ENCODE measurements around the gene GP9.

GRCh38 chr3:129025691-129026435, 34.7 kb upstream of the GP9 start:
- TF ChIP-seq CTCF (IDR thresholded peaks at IDR 0.05; ENCODE audit: poor library complexity, severe bottlenecking) (no peak), REST (IDR thresholded peaks at IDR 0.05; ENCODE audit: borderline replicate concordance) (no peak), EP300 (conservative IDR thresholded peaks at IDR 0.05; ENCODE audit: poor library complexity, severe bottlenecking) (no peak), POLR2AphosphoS5 (IDR thresholded peaks at IDR 0.05) (no peak), SMC3 (conservative IDR thresholded peaks at IDR 0.05; ENCODE audit: poor library complexity) (no peak)
